GM18517 (cell line): ENCODE measurements around the gene SLC29A3.

Experiments
- ATAC-seq: cut with Tn5 transposase; IDR thresholded peaks from one replicate; pipeline ENCODE4 v1.9.1; 2021; ENCODE audit warnings: mild to moderate bottlenecking, moderate library complexity; ENCODE audit not compliant: unreplicated experiment

SLC29A3 gene

GRCh38 chr10:71299071-71299785 is 19.8 kb upstream of the SLC29A3 start:
- ATAC-seq: no peak

DNA sequence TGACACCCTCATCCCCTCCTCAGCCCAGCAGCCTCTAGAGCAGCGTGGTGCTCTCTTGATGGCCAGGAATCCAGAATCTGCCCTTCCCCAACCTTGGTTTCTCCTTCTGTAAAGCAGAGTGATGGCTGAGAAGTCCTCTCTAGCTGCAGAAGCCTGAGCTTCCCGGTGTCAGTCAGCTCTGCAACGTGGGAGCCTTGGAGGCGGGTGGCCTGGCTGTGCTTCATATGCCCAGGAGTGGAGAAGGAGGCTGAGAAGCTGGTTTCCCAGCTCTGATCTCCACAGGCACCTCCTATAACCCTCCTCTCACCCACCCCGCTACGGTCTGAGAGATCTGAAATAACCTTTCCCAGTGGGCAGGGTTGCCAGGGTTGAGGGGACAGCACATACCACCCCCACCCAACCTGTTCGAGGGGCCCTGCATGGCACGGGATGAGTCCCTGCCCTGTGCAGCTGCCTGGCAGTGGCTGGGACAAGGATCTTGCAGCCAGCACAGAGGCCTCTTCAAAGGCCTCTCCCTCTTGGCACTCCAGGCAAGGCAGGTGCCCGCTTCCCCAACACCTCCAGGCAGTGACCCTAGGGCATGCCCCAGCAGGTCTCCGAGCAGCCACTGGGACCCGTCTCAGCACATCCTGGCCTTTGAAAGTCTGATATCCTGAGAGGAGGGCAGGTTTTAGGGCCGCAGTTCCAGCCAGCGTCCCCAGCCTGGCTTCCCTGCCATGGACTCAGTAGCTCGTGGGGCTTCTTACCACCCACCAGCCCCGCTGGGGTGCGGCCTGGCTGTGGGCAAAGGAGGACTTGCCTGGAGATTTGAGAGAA is 18.3 kb upstream of the SLC29A3 start:
- ATAC-seq: no peak

- no peak for ATAC-seq
Observed at GRCh38 chr10:71301371-71301916, 17.6 kb upstream of the SLC29A3 start.

GRCh38 chr10:71302451-71302850 is 16.6 kb upstream of the SLC29A3 start:
- ATAC-seq: no peak

DNA sequence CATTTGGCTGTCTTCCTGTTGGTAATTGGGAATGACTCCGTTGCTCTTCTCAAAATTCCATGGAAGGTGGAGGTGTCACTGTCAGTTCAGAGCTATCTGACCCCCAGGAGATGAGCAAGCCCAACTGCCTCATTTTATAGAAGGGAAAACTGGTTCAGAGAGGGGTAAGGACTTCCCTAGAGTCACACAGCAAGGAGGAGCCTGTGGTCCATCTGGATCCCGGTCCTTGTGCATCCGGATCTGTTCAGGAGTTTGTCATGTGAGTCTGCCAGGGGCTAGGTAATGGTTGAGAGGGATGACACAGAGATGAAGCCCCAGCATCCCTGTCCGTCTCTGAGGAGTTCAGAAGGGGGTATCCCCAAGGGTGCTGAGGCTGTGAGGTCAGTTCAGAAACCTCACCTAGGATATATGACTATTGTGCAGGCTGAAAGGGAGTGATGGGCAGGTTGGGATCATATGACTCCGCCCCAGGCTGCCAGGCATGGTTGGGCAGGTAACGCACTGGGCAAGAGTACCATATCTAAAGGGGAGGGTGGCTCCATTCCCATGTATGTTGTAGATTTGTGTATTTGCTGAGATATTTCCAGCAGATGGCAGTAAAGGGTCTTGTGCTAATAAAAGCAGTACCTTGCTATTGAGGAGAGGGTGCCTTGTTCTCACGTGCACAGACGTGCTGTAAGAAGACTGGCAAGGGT is 16.0 kb upstream of the SLC29A3 start:
- no peak for ATAC-seq

- no peak for ATAC-seq
Observed at GRCh38 chr10:71303569-71303907, 15.5 kb upstream of the SLC29A3 start.

- ATAC-seq: no peak
Observed at GRCh38 chr10:71304914-71305313, 14.1 kb upstream of the SLC29A3 start.

- ATAC-seq: no peak
Observed at GRCh38 chr10:71306979-71307378, 12.1 kb upstream of the SLC29A3 start.

DNA sequence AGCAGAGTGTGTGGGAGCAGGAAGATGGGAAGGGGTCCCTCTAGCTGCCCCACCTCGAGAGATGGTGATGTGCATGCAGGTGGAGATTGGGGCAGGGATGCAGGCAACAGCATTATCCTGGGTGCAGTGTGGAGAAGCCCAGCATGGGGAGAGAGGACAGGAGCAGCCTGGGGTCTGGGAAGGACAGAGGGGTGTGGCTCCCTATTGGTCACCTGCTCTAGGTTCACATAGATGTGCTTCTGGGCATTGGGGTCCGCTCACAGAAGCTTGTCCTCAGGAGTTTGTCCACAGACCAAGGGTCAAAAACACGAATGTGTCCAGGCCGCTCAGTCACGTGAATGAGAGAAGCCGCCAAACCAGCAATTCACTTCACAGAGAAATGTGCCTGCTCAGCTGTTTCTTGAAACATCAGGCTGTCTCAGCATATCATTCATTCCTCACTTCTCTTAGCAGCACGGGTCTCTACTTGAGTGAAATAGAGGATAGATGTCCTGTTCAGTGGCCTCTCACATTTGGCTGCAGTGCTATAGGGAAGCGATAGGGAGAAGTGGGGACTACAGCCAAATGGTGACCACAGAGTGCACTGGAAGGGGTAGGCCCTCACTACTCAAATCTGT is 11.5 kb upstream of the SLC29A3 start:
- no peak for ATAC-seq

DNA sequence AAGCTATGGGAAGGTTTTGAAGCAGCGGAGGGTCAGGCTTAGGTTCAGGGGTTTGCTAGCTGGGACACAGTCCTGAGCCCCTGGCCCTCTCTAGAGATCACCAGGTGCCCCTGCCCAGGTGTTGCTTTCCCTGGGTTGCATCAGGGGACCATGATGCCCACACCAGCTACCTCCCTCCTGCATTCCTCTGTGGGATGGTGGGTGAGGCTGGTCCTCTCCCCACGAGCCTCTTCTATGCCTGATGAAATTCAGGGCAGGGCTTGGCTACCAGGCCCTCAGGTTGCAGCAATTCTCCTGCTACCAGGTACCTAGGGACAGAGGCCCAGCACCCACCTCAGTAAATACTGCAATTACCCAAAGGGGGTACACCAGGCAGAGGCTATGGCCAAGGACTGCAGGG is 10.8 kb upstream of the SLC29A3 start:
- ATAC-seq: no peak

DNA sequence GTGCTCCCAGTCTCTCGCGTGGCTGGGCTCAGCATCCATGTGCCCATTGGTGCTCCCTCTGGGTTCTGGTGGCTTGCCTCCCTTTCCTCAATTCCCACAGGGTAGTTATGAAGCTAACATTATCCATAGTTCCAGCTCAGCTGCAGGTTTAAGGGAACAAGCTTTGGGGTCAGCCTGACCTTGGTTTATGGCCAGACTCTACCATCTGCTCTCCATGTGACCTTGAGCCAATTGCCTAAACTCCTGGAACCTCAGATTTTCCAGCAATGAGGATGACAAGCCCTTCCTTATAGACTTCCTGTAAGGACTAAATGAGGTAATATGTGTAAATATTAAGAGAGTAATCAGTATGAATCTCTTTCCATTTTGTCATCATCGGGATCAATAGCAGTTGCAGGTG is 10.1 kb upstream of the SLC29A3 start:
- ATAC-seq: no peak

GRCh38 chr10:71309919-71310318 is 9.1 kb upstream of the SLC29A3 start:
- no peak for ATAC-seq

DNA sequence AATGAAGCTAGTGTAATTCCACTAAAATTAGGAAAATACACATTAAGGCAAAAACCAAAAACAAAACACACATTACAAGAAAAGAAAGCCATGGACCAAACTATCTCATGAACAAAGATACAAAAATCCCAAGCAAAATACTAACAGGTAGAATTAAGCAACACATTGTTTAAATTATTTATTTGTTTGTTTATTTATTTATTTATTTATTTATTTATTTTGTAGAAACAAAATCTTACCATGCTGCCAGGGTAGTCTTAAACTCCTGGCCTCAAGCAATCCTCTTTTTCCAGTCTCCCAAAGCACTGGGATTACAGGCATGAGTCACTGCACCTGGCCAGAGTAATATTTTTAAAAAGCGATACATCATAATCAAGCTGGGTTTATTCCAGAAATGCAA is 6.8 kb upstream of the SLC29A3 start:
- no peak for ATAC-seq

DNA sequence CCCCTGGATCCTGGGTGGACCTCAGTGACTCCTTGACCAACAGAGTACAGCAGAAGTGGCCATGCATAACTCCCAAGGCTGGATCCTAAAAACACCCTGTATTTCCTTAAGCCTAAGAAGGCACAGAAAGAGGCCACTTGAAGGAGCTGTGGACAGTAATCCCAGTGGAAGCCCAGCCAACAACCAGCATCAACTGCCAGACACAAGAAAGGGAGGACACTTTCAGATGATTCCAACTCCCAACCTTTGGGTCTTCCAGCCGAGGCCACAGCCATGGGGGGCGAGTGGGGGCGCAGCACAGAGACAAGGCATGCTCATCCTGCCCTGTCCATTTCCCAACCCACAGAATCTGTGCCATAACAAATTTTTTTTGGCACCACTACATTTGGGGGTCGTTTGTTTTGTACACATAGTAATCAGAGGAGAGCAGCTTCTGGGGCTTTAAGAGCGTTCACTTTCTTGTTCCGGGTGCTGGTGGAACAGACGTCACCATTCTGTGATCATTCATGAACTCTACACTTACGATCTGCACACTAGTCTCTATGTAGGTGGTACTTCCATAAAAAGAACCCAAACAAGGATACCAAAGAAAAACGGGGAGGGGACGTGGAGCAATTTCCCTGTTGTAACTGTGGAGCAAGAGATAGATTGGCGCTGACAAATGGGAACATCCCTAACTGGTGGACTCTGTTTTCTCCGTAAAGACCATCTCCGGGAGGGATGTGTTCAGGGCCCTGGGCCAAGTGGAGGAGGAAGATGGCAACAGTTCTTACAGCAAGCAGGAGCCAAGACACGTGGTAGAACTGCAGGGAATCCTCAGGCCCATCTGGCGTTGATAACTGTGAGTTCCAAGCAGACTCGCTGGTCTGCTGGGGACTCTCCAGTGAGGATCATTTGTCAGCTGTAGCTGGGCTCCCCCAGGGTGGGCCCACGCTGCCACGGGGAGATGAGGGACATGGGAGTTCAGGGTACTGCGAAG is 6.0 kb upstream of the SLC29A3 start:
- ATAC-seq: no peak

DNA sequence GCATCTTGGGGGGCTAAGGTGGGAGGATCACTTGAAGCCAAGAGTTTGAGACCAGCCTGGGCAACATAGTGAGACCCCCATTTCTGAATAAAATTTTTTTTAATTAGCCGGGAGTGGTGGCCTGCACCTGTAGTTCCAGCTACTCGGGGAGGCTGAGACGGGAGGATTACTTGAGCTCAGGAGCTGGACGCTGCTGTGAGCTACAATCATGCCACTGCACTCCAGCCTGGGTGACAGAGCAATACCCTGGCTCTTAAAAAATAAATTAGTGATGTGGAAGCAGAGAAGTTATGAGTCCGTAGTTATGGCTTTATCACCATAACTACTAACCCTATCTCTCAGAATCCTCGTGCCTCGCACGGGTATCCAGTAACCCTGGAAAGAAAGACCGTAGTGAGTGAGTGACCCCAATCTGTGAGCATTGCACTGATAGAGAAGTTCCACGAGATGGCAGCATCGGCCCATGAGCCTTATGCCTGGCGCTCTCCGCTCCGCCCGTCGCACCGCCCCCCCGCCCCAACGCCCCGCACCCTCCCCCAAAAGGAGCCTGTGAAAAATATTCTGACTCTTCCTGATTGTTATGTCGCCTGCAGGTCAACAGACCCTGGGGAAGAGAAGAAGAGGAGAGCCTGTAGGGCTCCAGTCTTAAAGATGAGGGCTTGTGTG is 4.9 kb upstream of the SLC29A3 start:
- no peak for ATAC-seq

- ATAC-seq: no peak
Observed at GRCh38 chr10:71314694-71315225, 4.3 kb upstream of the SLC29A3 start.

- no peak for ATAC-seq
Observed at GRCh38 chr10:71316056-71316785, 2.8 kb upstream of the SLC29A3 start.

GRCh38 chr10:71316786-71317160 is 2.3 kb upstream of the SLC29A3 start:
- no peak for ATAC-seq

DNA sequence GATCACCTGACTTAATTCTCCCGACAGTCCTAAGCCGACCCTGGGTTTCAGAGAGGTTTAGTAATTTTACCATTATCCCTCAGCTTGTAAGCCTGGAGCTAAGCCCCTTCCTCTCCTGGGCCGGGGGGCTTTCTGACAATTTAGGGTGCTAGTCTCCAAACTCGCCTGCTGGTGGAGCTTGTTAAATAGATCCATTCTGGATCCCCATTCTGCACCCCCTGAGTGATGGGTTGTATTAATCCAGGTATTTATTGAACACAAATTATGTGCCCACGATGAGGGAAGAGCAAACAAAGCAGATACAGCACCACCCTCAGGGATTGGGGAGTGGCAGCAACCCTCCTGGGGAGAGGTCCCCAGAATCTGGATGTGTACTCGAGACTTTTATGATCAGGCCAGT is 1.3 kb upstream of the SLC29A3 start:
- ATAC-seq: no peak
